GM06990 (cell line): ENCODE results near the gene CDC20.

Experiments used
- DNase-seq: peaks from one replicate; pipeline ENCODE4 v3.0.0-alpha.2; 2011; ENCODE audit not compliant: insufficient read length; ENCODE audit errors: extremely low read depth
- H3K27me3 ChIP-seq: replicated peaks from 2 replicates; pipeline ENCODE4 v1.6.0; 2011; ENCODE audit warnings: low read length; ENCODE audit not compliant: control insufficient read depth, insufficient read depth
- H3K36me3 ChIP-seq: 2 replicates; pipeline ENCODE4 v1.5.1; 2011; ENCODE audit warnings: low read length; ENCODE audit not compliant: control insufficient read depth, insufficient read depth
- H3K4me3 ChIP-seq: replicated peaks from 2 replicates; pipeline ENCODE4 v1.5.1; 2011; ENCODE audit warnings: low read depth, mild to moderate bottlenecking, control low read depth, low read length
- TF ChIP-seq, protein P1 (sequence below): IDR thresholded peaks from 2 replicates; pipeline ENCODE4 v1.5.1; 2011; ENCODE audit warnings: low read length, control low read depth, mild to moderate bottlenecking, inconsistent platforms; ENCODE audit not compliant: insufficient read depth, poor library complexity, severe bottlenecking

Gene CDC20

DNA sequence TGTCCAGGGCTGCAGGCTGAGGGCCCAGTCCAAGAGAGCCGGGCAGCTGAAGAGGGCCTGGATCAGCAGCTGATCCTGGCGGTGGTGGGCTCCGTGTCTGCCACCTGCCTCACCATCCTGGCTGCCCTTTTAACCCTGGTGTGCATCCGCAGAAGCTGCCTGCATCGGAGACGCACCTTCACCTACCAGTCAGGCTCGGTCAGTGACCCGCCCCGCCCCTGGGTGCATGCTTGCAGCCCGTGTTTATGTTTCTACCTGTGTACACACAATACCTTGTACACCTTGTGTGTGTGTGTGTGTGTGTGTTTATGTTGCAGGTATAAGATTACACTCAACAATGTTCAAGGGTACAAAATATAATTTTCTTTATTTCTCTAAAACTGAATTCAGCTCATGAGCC lies 45.0 kb upstream of the CDC20 start:
- no peak for DNase-seq
- TF ChIP-seq, protein P1, sequence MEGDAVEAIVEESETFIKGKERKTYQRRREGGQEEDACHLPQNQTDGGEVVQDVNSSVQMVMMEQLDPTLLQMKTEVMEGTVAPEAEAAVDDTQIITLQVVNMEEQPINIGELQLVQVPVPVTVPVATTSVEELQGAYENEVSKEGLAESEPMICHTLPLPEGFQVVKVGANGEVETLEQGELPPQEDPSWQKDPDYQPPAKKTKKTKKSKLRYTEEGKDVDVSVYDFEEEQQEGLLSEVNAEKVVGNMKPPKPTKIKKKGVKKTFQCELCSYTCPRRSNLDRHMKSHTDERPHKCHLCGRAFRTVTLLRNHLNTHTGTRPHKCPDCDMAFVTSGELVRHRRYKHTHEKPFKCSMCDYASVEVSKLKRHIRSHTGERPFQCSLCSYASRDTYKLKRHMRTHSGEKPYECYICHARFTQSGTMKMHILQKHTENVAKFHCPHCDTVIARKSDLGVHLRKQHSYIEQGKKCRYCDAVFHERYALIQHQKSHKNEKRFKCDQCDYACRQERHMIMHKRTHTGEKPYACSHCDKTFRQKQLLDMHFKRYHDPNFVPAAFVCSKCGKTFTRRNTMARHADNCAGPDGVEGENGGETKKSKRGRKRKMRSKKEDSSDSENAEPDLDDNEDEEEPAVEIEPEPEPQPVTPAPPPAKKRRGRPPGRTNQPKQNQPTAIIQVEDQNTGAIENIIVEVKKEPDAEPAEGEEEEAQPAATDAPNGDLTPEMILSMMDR = no peak
- H3K27me3 ChIP-seq = no peaks in the 10 kb centered on the region
- H3K36me3 ChIP-seq = no peaks in the 10 kb centered on the region
- H3K4me3 ChIP-seq = no peak overlapping the region

DNA sequence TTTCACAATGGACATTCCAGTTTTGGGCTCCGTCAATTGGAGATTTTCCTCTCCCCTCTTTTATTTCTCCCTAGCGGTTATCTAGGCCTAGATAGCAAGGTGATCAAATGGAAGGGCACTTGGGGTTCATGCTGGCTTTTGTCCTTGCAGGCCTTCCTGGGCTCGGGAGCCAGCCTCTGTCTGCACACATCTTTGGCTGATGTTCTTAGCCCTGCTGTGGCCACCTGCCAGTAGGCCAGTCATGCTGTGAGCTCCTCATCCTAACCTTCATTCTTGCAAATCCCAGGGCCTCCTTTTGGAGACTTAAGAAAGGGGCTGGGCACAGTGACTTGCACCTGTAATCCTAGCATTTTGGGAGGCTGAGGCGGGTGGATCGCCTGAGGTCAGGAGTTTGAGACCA lies 44.5 kb upstream of the CDC20 start:
- no peaks in the 10 kb centered on the region for H3K36me3 ChIP-seq
- no peaks in the 10 kb centered on the region for H3K27me3 ChIP-seq
- H3K4me3 ChIP-seq = no peak overlapping the region
- no peak for DNase-seq
- TF ChIP-seq, protein P1 = no peak

DNA sequence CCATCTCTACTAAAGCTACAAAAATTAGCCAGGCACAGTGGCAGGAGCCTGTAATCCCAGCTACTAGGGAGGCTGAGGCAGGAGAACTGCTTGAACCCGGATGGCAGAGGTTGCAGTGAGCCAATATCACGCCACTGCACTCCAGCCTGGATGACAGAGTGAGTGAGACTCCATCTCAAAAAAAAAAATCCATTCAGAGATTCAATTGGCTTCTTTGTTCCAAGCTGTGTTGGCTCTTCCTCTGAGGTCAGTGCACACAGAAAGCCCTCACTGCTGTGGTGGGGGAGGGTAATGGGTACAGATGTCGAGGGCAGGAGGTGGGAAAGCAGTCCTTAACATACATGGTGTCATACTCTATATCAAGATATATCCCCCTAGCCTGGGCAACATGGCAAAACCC lies 43.3 kb upstream of the CDC20 start:
- Histone ChIP-seq H3K27me3 (no peaks in the 10 kb centered on the region), H3K4me3 (no peak overlapping the region), H3K36me3 (no peaks in the 10 kb centered on the region)
- no peak for DNase-seq
- TF ChIP-seq, protein P1 = no peak

DNA sequence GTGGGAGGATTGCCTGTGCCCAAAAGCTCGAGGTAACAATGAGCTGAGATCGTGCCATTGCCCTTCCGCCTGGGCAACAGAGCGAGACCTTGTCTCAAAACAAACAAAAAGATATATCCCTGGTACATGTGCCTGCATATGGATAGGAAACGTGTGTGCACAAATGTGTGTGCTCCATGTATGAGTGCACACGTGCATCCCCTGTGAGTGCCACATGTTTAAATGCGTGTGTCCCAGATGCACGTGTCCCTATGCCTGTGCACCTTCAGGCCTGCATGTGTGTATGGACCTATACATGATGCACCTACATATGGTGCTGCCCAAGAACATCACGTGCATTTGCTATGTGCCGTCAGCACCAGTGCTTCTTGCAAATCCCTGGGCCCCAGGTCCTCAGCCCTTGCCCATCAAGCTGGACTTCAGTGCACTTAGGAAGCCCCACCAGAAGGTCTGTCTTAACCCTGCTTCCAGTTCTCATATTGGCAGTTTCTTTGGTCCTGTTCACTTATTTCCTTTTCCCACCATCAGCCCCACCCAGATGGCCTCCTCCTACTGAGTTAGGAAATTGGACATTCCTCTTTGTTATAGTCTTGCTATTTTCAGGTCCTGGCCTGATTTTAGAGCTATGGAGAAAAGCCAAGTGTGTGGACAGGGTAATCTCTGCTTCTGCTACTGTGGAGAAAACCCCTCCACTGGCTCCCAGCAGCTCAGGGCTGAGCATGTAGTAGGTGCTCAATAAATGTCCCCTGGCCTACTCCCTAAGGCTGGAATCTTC lies 42.6 kb upstream of the CDC20 start:
- Histone ChIP-seq H3K4me3 (no peak overlapping the region), H3K27me3 (no peaks in the 10 kb centered on the region), H3K36me3 (no peaks in the 10 kb centered on the region)
- TF ChIP-seq, protein P1 = no peak
- no peak for DNase-seq

DNA sequence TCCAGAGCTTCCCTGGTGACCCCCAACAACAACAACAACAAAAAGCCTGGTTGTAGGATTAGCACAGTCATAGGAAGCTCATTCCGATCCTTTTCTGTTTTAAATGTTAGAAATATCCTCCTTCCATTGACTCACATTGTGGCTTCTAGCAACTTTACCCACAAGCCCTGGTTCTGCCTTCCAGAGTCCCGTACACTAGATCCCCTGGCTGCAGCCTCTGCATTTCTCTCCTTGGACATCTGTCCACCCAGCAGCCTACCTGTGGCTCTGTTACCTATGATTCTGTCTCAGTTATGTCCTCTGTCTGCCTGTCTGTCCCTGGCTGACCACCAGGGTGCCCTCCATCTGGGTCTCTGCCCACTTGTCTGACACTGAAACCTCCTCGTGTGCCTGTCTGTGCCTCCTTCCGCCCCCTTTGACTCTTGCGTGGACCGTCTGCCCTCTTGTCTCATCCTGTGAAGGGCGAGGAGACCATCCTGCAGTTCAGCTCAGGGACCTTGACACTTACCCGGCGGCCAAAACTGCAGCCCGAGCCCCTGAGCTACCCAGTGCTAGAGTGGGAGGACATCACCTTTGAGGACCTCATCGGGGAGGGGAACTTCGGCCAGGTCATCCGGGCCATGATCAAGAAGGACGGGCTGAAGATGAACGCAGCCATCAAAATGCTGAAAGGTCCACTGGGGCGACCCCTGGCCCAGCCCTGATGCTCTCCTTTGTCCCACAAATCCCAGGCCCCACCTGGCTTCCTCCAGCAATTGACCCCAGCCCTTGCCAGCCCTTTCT lies 41.9 kb upstream of the CDC20 start:
- DNase-seq = no peak
- Histone ChIP-seq H3K36me3 (no peaks in the 10 kb centered on the region), H3K27me3 (no peaks in the 10 kb centered on the region), H3K4me3 (no peak overlapping the region)
- TF ChIP-seq, protein P1 = no peak
